HG02678 (cell line): ENCODE data around the gene PFKFB4.

Experiments
- ATAC-seq: cut with Tn5 transposase; IDR thresholded peaks from one replicate; pipeline ENCODE4 v1.9.1; 2021; ENCODE audit warnings: mild to moderate bottlenecking, moderate library complexity; ENCODE audit not compliant: unreplicated experiment

PFKFB4 gene

DNA sequence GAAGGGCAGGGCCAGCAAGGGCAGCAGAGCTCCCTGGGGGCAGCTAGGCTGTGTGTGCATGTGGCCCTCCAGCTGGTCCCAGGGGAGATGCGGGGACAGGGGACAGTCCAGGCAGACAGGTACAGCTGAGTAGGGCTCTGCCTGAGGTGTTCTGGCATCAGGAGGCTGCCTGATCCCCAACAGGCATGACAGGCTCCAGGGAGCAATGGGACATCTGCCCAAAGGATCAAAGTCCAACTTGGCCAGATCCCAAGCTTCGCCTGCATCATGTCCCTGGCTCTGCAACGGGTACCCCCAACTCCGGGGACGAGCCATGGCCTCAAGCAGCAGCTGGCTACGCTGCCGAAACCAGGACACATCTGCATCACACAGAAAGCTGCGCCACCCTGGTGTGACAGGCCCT lies 88.3 kb downstream of the PFKFB4 start:
- ATAC-seq = no peak
